NT2/D1 (cell line): ENCODE data around the gene VWA5B2.

ENCODE experiments used
- DNase-seq: peaks from one replicate; pipeline ENCODE4 v3.0.0-alpha.2; 2011; ENCODE audit warnings: low read depth, low spot score
- H3K27me3 ChIP-seq: 2 replicates; pipeline ENCODE4 v1.6.0; 2011; ENCODE audit warnings: mild to moderate bottlenecking; ENCODE audit not compliant: insufficient read length, insufficient read depth
- H3K36me3 ChIP-seq: 2 replicates; pipeline ENCODE4 v1.6.1; 2011; ENCODE audit warnings: mild to moderate bottlenecking, low read length, mixed read lengths; ENCODE audit not compliant: insufficient read depth, insufficient read length
- H3K4me1 ChIP-seq: 2 replicates; pipeline ENCODE4 v1.5.1; 2011; ENCODE audit not compliant: insufficient read depth, insufficient read length
- H3K4me3 ChIP-seq: 2 replicates; pipeline ENCODE4 v1.5.1; 2011; ENCODE audit warnings: low read depth; ENCODE audit not compliant: insufficient read length
- H3K9ac ChIP-seq: 2 replicates; pipeline ENCODE4 v1.6.0; 2011; ENCODE audit warnings: low read depth; ENCODE audit not compliant: insufficient read length
- H3K9me3 ChIP-seq: 2 replicates; pipeline ENCODE4 v1.5.1; 2011; ENCODE audit warnings: mild to moderate bottlenecking, low read length; ENCODE audit not compliant: insufficient read depth
- SUZ12 ChIP-seq: IDR thresholded peaks from 2 replicates; pipeline ENCODE4 v1.6.1; 2011; ENCODE audit not compliant: insufficient read length, insufficient read depth; ENCODE audit errors: extremely low read depth
- YY1 ChIP-seq: IDR thresholded peaks from 2 replicates; pipeline ENCODE4 v1.6.1; 2011; ENCODE audit not compliant: insufficient read length, insufficient read depth
- ZNF274 ChIP-seq: IDR thresholded peaks from 2 replicates; pipeline ENCODE4 v1.6.1; 2011; ENCODE audit warnings: mild to moderate bottlenecking, low read depth, low read length

Gene VWA5B2

DNA sequence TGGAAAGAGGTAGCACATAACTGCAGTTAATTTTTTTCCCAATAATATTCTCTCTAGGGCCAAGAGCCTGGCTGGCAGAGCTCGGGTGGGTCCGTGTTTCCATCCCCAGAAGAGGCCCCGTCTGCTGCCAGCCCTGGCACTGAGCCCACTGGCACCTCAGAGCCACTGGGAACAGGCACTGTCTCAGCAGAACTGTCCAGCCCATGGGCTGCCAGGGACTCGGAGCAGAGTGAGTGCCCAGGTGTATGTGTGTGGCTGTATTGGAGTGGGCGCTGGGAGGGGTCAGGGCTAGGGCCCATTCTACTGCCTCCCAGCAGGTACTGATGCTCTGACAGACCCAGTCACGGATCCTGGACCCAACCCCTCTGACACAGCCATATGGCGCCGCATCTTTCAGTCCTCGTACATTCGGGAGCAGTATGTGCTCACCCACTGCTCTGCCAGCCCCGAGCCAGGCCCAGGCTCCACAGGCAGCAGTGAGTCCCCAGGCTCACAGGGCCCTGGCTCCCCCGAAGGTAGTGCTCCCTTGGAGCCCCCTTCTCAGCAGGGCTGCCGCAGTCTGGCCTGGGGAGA is 8.9 kb downstream of the VWA5B2 start:
- Histone ChIP-seq H3K9me3 (no peaks in the 10 kb centered on the region), H3K9ac (no peak overlapping the region), H3K4me1 (no peaks in the 10 kb centered on the region), H3K27me3 (peaks cover 9% of the 10 kb centered on the region), H3K4me3 (no peak overlapping the region), H3K36me3 (peaks cover 23% of the 10 kb centered on the region)
- no peak for DNase-seq
- no peak for TF ChIP-seq ZNF274

GRCh38 chr3:184239221-184239620 is 9.8 kb downstream of the VWA5B2 start:
- Histone ChIP-seq H3K4me3 (no peak overlapping the region), H3K4me1 (no peaks in the 10 kb centered on the region), H3K9ac (no peak overlapping the region), H3K9me3 (no peaks in the 10 kb centered on the region), H3K27me3 (peaks cover 2% of the 10 kb centered on the region), H3K36me3 (peaks cover 31% of the 10 kb centered on the region)
- no peak for DNase-seq
- no peak for TF ChIP-seq YY1
- no peak for TF ChIP-seq SUZ12
- no peak for TF ChIP-seq ZNF274

DNA sequence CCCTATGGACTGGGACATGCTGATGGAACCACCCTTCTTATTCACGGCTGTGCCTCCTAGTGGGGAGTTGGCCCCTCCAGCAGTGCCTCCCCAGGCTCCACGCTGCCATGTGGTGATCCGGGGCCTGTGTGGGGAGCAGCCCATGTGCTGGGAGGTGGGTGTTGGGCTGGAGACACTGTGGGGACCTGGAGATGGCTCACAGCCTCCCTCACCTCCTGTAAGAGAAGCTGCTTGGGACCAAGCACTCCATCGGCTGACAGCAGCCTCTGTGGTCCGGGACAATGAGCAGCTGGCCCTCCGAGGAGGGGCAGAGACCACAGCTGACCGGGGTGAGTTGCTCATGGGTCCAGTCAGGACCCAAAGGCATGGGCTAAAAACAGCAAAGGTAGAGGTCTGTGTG is 10.3 kb downstream of the VWA5B2 start:
- TF ChIP-seq ZNF274 (no peak), YY1 (no peak), SUZ12 (no peak)
- Histone ChIP-seq H3K9ac (no peak overlapping the region), H3K4me1 (no peaks in the 10 kb centered on the region), H3K36me3 (peaks cover 36% of the 10 kb centered on the region), H3K9me3 (no peaks in the 10 kb centered on the region), H3K27me3 (peaks cover 2% of the 10 kb centered on the region), H3K4me3 (no peak overlapping the region)
- no peak for DNase-seq

DNA sequence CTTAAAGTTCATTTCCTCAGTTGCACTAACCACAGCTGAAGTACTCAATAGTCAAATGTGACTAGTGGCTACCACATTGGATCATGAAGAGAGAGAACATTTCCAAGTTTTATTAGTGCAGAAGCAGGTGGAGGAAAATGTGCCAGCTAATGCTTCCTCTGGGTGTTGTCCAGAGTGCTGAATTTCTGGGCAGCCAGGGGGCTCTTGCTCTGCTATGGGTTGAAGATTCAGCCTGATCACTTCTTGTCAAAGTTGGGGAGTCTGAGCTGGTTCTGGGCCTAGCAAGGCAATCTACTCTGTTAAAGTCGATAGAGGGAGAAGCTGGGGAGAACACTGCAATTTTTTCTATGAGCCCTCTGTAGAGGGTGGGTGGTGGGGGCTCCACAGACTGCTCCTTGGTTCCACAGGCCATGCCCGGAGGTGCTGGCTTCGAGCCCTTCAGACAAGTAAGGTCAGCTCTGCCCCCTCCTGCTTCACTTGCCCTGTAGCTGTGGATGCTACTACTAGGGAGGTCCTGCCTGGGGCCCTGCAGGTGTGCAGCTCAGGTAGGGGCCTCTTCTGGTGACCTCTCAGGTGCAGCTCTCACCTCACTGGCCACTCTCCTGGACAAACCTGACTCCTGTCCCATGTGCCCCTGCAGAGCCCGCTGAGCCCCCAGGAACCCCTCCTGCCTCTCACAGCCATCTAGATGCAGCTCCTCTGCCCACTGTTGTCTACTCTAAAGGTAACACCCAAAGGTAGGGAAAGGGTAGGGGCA is 11.2 kb downstream of the VWA5B2 start:
- Histone ChIP-seq H3K4me3 (no peak overlapping the region), H3K27me3 (no peaks in the 10 kb centered on the region), H3K36me3 (peaks cover 45% of the 10 kb centered on the region), H3K9me3 (no peaks in the 10 kb centered on the region), H3K4me1 (no peaks in the 10 kb centered on the region), H3K9ac (no peak overlapping the region)
- no peak for DNase-seq
- TF ChIP-seq SUZ12 = no peak
- no peak for TF ChIP-seq ZNF274
- no peak for TF ChIP-seq YY1

- H3K9me3 ChIP-seq = no peaks in the 10 kb centered on the region
- TF ChIP-seq SUZ12 = no peak
- no peak for TF ChIP-seq ZNF274
- TF ChIP-seq YY1 = no peak
Observed at GRCh38 chr3:184241141-184241446, 11.7 kb downstream of the VWA5B2 start.

GRCh38 chr3:184241447-184242296 is 12.3 kb downstream of the VWA5B2 start:
- no peak for TF ChIP-seq SUZ12
- H3K36me3 ChIP-seq = peaks cover 51% of the 10 kb centered on the region
- no peak overlapping the region for H3K9ac ChIP-seq

More at GRCh38 chr3:184241141-184241446, 11.7 kb downstream of the VWA5B2 start:
- no peak overlapping the region for H3K4me3 ChIP-seq
- no peak for DNase-seq
- H3K4me1 ChIP-seq = no peaks in the 10 kb centered on the region
- H3K27me3 ChIP-seq = no peaks in the 10 kb centered on the region
- H3K9ac ChIP-seq = no peak overlapping the region
- H3K36me3 ChIP-seq = peaks cover 50% of the 10 kb centered on the region

GRCh38 chr3:184242297-184242685 is 12.9 kb downstream of the VWA5B2 start:
- H3K9ac ChIP-seq = no peak overlapping the region
- no peak for DNase-seq
- H3K36me3 ChIP-seq = peaks cover 51% of the 10 kb centered on the region
- no peaks in the 10 kb centered on the region for H3K27me3 ChIP-seq
- no peaks in the 10 kb centered on the region for H3K9me3 ChIP-seq
- no peak for TF ChIP-seq SUZ12
- no peak for TF ChIP-seq YY1
- TF ChIP-seq ZNF274 = no peak
- no peaks in the 10 kb centered on the region for H3K4me1 ChIP-seq
- no peak overlapping the region for H3K4me3 ChIP-seq

More at GRCh38 chr3:184241447-184242296, 12.3 kb downstream of the VWA5B2 start:
- Histone ChIP-seq H3K4me1 (no peaks in the 10 kb centered on the region), H3K4me3 (no peak overlapping the region), H3K9me3 (no peaks in the 10 kb centered on the region), H3K27me3 (no peaks in the 10 kb centered on the region)
- no peak for DNase-seq
